ENCODE results near the gene ALDH18A1.

GRCh38 chr10:95626500-95626899 lies 30.0 kb downstream of the ALDH18A1 start:
- TF ChIP-seq CTCF (IDR thresholded peaks at IDR 0.05; ENCODE audit: low read depth, low read length) (no peak), EZH2phosphoT487 (IDR thresholded peaks at IDR 0.05; ENCODE audit: low read depth) (no peak)
